Fibroblast of lung (primary cell): ENCODE data around the gene RCBTB2.

ENCODE experiments used
- CTCF ChIP-seq, 2 donors: IDR thresholded peaks in 1 of 2; conservative IDR thresholded peaks in 1 of 2; 1 replicate in 1 of 2; 2 replicates in 1 of 2; pipeline ENCODE4 v1.5.1; 2011 to 2012; ENCODE audit warnings: low read length in 2 of 2, control low read depth in 1 of 2, inconsistent platforms in 1 of 2, low read depth in 1 of 2, mild to moderate bottlenecking in 1 of 2
- EZH2 ChIP-seq: IDR thresholded peaks from 2 replicates; pipeline ENCODE4 v1.5.1; 2012; ENCODE audit warnings: low read length, control low read depth, mild to moderate bottlenecking; ENCODE audit errors: missing control alignments

- TF ChIP-seq CTCF (conservative IDR thresholded peaks at IDR 0.05 in 1 of 2, IDR thresholded peaks at IDR 0.05 in 1 of 2; ENCODE audit: low read depth in 1 of 2, low read length in 2 of 2) (no peak), EZH2 (no peak)
Observed at GRCh38 chr13:48562296-48563066, 29.6 kb upstream of the RCBTB2 start.
